ENCODE data around the gene C1QB.

Gene C1QB

GRCh38 chr1:22619252-22619651, 33.8 kb upstream of the C1QB start:
- no peaks in the 10 kb centered on the region for H3K4me1 ChIP-seq (ENCODE audit: control insufficient read depth, insufficient read depth, low read length)
- no peak overlapping the region for H3K4me3 ChIP-seq (ENCODE audit: low read depth, low read length)
- H3K9ac ChIP-seq (ENCODE audit: low read depth, low read length): no peak overlapping the region
- no peaks in the 10 kb centered on the region for H3K9me3 ChIP-seq (ENCODE audit: control insufficient read depth, insufficient read depth, low read length)
- no peaks in the 10 kb centered on the region for H3K27me3 ChIP-seq (ENCODE audit: control insufficient read depth, insufficient read depth, low read length)
- no peaks in the 10 kb centered on the region for H3K36me3 ChIP-seq (ENCODE audit: control insufficient read depth, insufficient read depth, low read length)

DNA sequence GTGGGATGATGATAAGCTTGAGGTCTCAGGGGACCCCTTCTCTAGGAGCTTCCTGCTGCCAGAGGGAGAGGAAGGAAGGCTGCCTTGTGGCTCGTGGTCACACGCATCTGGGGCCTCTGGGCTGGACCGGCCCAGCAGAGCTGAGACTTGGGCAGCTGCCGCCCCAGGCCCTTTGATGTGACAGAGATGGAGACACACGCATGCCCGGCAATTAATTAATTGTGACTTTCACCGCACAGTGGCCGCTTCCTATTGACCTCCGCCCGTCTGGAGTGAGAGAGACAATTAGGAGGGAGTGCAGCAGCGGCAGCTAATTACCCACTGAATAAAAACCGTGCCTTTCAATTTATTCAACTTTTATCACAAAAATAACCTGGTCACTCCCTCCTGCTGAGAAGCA, 33.2 kb upstream of the C1QB start:
- Histone ChIP-seq H3K9me3 (ENCODE audit: control insufficient read depth, insufficient read depth, low read length) (no peaks in the 10 kb centered on the region), H3K27me3 (ENCODE audit: control insufficient read depth, insufficient read depth, low read length) (no peaks in the 10 kb centered on the region)

DNA sequence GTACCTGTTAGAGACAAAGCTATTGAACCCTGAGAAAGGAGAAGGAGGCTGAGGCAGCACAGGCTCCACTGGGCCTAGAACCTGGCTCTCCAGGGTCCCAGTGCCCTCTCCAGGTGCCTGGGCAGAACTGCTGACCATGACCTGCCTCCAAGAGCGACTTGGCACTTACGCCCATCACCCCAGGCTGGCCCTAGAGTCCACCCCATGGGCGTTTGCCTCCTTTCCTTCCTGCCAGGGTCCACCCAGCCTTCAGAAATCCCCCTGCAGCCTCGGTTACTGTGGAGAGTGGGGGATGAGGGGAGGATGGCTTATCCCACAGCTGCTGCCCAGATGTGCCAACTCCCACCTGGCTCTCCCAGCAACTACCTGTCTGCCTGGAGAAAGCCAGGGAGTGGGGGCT, 31.3 kb upstream of the C1QB start:
- Histone ChIP-seq H3K36me3 (ENCODE audit: control insufficient read depth, insufficient read depth, low read length) (no peaks in the 10 kb centered on the region), H3K27me3 (ENCODE audit: control insufficient read depth, insufficient read depth, low read length) (no peaks in the 10 kb centered on the region), H3K9me3 (ENCODE audit: control insufficient read depth, insufficient read depth, low read length) (no peaks in the 10 kb centered on the region), H3K9ac (ENCODE audit: low read depth, low read length) (no peak overlapping the region), H3K4me3 (ENCODE audit: low read depth, low read length) (no peak overlapping the region), H3K4me1 (ENCODE audit: control insufficient read depth, insufficient read depth, low read length) (peaks cover 6% of the 10 kb centered on the region)

More for the DNA sequence above, 33.2 kb upstream of the C1QB start:
- Histone ChIP-seq H3K9ac (ENCODE audit: low read depth, low read length) (no peak overlapping the region), H3K4me1 (ENCODE audit: control insufficient read depth, insufficient read depth, low read length) (no peaks in the 10 kb centered on the region), H3K4me3 (ENCODE audit: low read depth, low read length) (no peak overlapping the region), H3K36me3 (ENCODE audit: control insufficient read depth, insufficient read depth, low read length) (no peaks in the 10 kb centered on the region)

- Histone ChIP-seq H3K36me3 (ENCODE audit: control insufficient read depth, insufficient read depth, low read length) (no peaks in the 10 kb centered on the region), H3K4me3 (ENCODE audit: low read depth, low read length) (no peak overlapping the region), H3K9me3 (ENCODE audit: control insufficient read depth, insufficient read depth, low read length) (no peaks in the 10 kb centered on the region), H3K9ac (ENCODE audit: low read depth, low read length) (no peak overlapping the region), H3K4me1 (ENCODE audit: control insufficient read depth, insufficient read depth, low read length) (peaks cover 14% of the 10 kb centered on the region), H3K27me3 (ENCODE audit: control insufficient read depth, insufficient read depth, low read length) (no peaks in the 10 kb centered on the region)
These were observed 27.6 kb upstream of the C1QB start for GRCh38 chr1:22625262-22625925.

GRCh38 chr1:22626237-22627157, 26.5 kb upstream of the C1QB start:
- H3K36me3 ChIP-seq (ENCODE audit: control insufficient read depth, insufficient read depth, low read length): no peaks in the 10 kb centered on the region
- H3K27me3 ChIP-seq (ENCODE audit: control insufficient read depth, insufficient read depth, low read length): no peaks in the 10 kb centered on the region
- H3K4me3 ChIP-seq (ENCODE audit: low read depth, low read length): no peak overlapping the region
- peaks cover 15% of the 10 kb centered on the region for H3K4me1 ChIP-seq (ENCODE audit: control insufficient read depth, insufficient read depth, low read length)
- H3K9ac ChIP-seq (ENCODE audit: low read depth, low read length): no peak overlapping the region
- no peaks in the 10 kb centered on the region for H3K9me3 ChIP-seq (ENCODE audit: control insufficient read depth, insufficient read depth, low read length)

- Histone ChIP-seq H3K27me3 (ENCODE audit: control insufficient read depth, insufficient read depth, low read length) (no peaks in the 10 kb centered on the region), H3K4me3 (ENCODE audit: low read depth, low read length) (no peak overlapping the region), H3K4me1 (ENCODE audit: control insufficient read depth, insufficient read depth, low read length) (peaks cover 15% of the 10 kb centered on the region), H3K9ac (ENCODE audit: low read depth, low read length) (no peak overlapping the region), H3K36me3 (ENCODE audit: control insufficient read depth, insufficient read depth, low read length) (no peaks in the 10 kb centered on the region), H3K9me3 (ENCODE audit: control insufficient read depth, insufficient read depth, low read length) (no peaks in the 10 kb centered on the region)
These were observed 25.7 kb upstream of the C1QB start for GRCh38 chr1:22627331-22627730.

GRCh38 chr1:22628698-22629444, 24.2 kb upstream of the C1QB start:
- Histone ChIP-seq H3K4me1 (ENCODE audit: control insufficient read depth, insufficient read depth, low read length) (peaks cover 15% of the 10 kb centered on the region), H3K4me3 (ENCODE audit: low read depth, low read length) (no peak overlapping the region), H3K9me3 (ENCODE audit: control insufficient read depth, insufficient read depth, low read length) (no peaks in the 10 kb centered on the region), H3K36me3 (ENCODE audit: control insufficient read depth, insufficient read depth, low read length) (no peaks in the 10 kb centered on the region), H3K9ac (ENCODE audit: low read depth, low read length) (no peak overlapping the region), H3K27me3 (ENCODE audit: control insufficient read depth, insufficient read depth, low read length) (no peaks in the 10 kb centered on the region)

GRCh38 chr1:22629886-22630285, 23.1 kb upstream of the C1QB start:
- H3K9me3 ChIP-seq (ENCODE audit: control insufficient read depth, insufficient read depth, low read length): no peaks in the 10 kb centered on the region
- no peak overlapping the region for H3K4me3 ChIP-seq (ENCODE audit: low read depth, low read length)
- H3K4me1 ChIP-seq (ENCODE audit: control insufficient read depth, insufficient read depth, low read length): peaks cover 15% of the 10 kb centered on the region
- H3K36me3 ChIP-seq (ENCODE audit: control insufficient read depth, insufficient read depth, low read length): no peaks in the 10 kb centered on the region
- no peak overlapping the region for H3K9ac ChIP-seq (ENCODE audit: low read depth, low read length)
- H3K27me3 ChIP-seq (ENCODE audit: control insufficient read depth, insufficient read depth, low read length): no peaks in the 10 kb centered on the region

GRCh38 chr1:22633697-22634463, 19.2 kb upstream of the C1QB start:
- no peaks in the 10 kb centered on the region for H3K36me3 ChIP-seq (ENCODE audit: control insufficient read depth, insufficient read depth, low read length)
- no peaks in the 10 kb centered on the region for H3K27me3 ChIP-seq (ENCODE audit: control insufficient read depth, insufficient read depth, low read length)
- H3K4me3 ChIP-seq (ENCODE audit: low read depth, low read length): no peak overlapping the region
- H3K9ac ChIP-seq (ENCODE audit: low read depth, low read length): no peak overlapping the region
- peaks cover 9% of the 10 kb centered on the region for H3K4me1 ChIP-seq (ENCODE audit: control insufficient read depth, insufficient read depth, low read length)
- H3K9me3 ChIP-seq (ENCODE audit: control insufficient read depth, insufficient read depth, low read length): no peaks in the 10 kb centered on the region

DNA sequence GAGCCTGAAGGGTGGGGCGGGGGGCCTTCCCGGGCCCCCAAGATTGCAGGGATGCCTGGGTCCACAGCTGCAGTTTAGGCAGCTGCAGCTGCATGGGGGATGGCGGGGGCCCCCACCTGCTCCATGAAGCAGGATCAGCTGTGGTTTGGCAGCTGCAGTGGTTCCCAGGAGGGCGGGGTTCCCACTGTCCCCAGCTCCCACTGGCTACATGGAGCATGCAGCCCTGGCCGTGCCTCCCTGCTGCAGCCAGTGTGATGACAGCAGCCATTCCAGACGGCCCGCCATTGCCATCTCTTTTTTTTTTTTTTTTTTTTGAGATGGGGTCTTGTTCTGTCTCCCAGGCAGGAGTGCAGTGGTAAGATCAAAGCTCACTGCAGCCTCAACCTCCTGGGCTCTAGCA, 17.6 kb upstream of the C1QB start:
- H3K4me1 ChIP-seq (ENCODE audit: control insufficient read depth, insufficient read depth, low read length): peaks cover 6% of the 10 kb centered on the region
- no peak overlapping the region for H3K4me3 ChIP-seq (ENCODE audit: low read depth, low read length)
- no peak overlapping the region for H3K9ac ChIP-seq (ENCODE audit: low read depth, low read length)
- no peaks in the 10 kb centered on the region for H3K36me3 ChIP-seq (ENCODE audit: control insufficient read depth, insufficient read depth, low read length)
- H3K9me3 ChIP-seq (ENCODE audit: control insufficient read depth, insufficient read depth, low read length): no peaks in the 10 kb centered on the region
- no peaks in the 10 kb centered on the region for H3K27me3 ChIP-seq (ENCODE audit: control insufficient read depth, insufficient read depth, low read length)

DNA sequence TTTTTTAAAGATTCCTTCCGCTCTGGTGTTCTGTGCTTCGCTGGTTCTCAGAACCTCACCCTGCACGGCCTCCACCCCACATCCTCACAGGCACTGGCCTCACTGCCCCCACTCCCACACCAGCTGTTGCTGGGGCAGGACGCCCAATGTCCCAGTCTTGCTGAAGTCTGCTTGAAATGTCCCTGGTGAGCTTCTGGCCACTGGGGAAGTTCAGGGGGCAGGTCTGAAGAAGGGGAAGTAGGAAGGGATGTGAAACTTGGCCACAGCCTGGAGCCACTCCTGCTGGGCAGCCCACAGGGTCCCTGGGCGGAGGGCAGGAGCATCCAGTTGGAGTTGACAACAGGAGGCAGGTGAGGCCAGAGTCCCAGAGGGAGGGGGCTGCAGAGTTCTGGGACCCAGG, 16.7 kb upstream of the C1QB start, which contains the start of gene C1QA:
Gene C1QA, plus strand, starts transcription at position 276 of the 400 bp plus-strand sequence. CDS start 989 bp downstream, outside the sequence.
- Histone ChIP-seq H3K4me3 (ENCODE audit: low read depth, low read length) (no peak within 1 kb of the TSS), H3K27me3 (ENCODE audit: control insufficient read depth, insufficient read depth, low read length) (no peaks in the 10 kb centered on the region), H3K9me3 (ENCODE audit: control insufficient read depth, insufficient read depth, low read length) (no peaks in the 10 kb centered on the region), H3K36me3 (ENCODE audit: control insufficient read depth, insufficient read depth, low read length) (no peaks in the 10 kb centered on the region), H3K9ac (ENCODE audit: low read depth, low read length) (no peak within 1 kb of the TSS), H3K4me1 (ENCODE audit: control insufficient read depth, insufficient read depth, low read length) (peaks cover 6% of the 10 kb centered on the region)
